GM18858 (cell line): ENCODE results near the gene PIGL.
"Not testable (repeated sequence)": the region's sequence is repeated elsewhere in the genome, so short reads cannot be mapped to it uniquely, and the experiment has no call there.

ENCODE experiments used
- ATAC-seq: cut with Tn5 transposase; IDR thresholded peaks from one replicate; pipeline ENCODE4 v1.9.1; 2021; ENCODE audit not compliant: unreplicated experiment

Gene PIGL

DNA sequence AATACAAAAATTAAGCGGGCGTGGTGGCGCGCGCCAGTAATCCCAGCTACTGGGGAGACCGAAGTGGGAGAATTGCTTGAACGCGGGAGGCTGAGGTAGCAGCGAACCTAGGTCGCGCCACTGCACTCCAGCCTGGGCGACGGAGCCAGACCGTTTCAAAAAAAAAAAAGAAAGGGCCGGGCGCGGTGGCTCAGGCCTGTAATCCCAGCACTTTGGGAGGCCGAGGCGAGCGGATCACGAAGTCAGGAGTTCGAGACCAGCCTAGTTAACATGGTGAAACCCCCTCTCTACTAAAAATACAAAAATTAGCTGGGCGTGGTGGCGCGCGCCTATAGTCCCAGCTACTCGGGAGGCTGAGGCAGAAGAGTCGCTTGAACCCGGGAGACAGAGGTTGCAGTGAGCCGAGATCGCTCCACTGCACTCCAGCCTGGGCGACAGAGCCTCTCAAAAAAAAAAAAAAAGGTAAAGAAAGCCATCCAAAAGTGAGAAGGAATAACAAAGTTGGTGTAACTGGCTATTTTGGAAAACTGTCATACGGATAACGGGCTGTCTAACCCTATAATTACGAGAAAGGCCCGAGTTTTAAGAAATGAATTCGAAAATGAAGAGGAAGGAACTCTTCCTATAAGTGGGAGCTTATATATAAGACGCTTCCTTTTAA lies 539 bp upstream of the PIGL start:
- not testable (repeated sequence) for ATAC-seq

DNA sequence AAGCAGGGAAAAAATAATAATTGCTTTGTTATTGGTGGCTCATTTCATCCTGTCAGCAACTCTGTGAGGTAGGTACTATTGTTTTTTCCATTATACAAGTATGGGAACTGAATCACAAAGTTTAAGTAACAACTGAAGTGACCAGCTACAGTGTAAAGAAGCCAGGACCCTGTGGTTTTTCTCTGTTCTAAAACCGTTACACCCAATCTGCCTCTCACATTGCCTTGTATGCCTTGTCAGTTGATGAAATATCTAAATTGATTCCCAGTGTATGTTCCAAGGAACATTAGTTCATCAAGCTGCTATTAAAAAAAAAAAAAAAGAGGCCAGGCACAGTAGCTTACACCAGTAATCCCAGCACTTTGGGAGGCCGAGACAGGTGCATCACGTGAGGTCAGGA lies 5.4 kb downstream of the PIGL start:
- no peak for ATAC-seq

GRCh38 chr17:16229912-16230561 lies 13.0 kb downstream of the PIGL start:
- ATAC-seq: not testable (repeated sequence)

DNA sequence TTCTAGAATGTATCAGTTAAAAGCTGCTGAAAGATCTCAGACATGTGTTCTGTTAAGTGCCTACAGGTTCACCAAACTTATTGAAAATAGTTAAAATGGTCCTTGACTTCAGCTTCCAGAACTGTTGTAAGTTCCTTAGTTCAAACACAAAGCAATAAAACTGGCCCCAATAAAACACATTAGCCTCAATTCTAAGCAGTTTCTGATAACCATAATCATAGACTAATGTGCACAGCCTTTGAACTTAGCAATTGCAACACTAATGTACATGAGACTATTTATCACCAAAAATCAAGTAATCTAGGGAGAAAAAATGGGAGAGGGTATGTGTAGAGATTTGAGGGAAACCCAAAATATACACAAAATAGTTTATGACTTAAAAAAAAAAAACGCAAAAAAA lies 15.4 kb downstream of the PIGL start:
- no peak for ATAC-seq

DNA sequence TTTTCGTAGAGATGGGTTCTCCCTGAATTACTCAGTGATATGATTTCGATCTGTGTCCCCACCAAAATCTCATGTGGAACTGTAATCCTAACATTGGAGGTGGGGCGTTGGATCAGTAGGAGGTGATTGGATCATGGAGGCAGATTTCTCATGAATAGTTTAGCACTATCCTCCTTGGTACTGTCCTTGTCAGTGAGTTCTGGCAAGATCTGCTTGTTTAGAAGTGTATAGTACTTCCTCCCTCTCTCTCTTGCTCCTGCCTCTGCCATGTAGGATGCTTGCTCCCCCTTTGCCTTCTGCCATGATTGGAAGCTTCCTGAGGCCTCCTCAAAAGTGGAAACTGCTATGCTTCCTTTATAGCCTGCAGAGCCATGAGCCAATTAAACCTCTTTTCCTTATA lies 22.9 kb downstream of the PIGL start:
- no peak for ATAC-seq

- ATAC-seq: no peak
Observed at GRCh38 chr17:16241906-16242399, 24.9 kb downstream of the PIGL start.

- ATAC-seq: no peak
Observed at GRCh38 chr17:16243385-16243784, 26.4 kb downstream of the PIGL start.

DNA sequence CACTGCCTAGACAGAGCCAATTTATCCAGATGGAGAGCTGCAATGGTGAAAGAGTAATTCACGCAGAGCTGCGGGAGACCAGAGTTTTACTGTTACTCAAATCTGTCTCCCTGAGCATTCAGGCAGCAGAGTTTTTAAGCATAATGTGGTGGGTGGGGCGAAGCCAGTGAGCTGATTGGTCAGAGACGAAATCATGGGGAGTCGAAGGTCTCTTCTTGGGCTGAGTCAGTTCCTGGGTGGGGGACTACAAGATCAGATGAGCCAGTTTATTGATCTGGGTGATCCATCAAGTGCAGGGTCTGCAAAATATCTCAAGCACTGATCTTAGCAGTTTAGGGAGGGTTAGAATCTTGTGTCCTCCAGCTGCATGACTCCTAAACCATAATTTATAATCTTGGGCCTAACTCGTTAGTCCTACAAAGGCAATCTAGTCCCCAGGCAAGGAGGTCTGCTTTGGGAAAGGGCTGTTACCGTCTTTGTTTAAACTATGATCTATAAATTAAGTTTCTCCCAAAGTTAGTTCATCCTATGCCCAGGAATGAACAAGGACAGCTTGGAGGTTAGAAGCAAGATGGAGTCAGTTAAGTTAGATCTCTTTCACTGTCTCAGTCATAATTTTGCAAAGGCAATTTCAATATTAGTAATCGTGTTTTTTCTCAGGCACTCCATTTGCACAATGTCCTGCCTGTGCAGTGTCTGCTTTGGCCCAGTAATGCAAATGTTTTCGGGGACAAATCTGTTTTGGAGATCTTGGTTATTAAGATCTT lies 27.0 kb downstream of the PIGL start:
- ATAC-seq: no peak

DNA sequence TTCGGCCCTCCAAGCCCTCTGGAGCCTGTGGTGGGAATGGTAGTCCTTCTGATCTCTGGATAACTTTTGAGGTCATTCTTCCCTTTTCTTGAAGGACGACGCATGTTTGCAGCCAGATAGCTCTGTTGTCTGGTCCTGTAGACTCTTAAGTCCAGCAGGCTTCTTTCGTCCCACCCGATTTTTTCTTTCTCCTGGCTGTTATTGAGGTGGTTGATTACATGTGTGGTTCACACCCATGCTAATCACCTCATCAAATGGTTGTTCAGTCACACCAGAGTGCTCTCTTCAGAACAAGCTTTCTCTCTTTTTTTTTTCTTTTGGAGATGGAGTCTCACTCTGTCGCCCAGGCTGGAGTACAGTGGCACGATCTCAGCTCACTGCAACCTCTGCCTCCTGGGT lies 30.6 kb downstream of the PIGL start:
- no peak for ATAC-seq

GRCh38 chr17:16250635-16251034 lies 33.6 kb downstream of the PIGL start:
- no peak for ATAC-seq

- no peak for ATAC-seq
Observed at GRCh38 chr17:16251043-16251442, 34.0 kb downstream of the PIGL start.

DNA sequence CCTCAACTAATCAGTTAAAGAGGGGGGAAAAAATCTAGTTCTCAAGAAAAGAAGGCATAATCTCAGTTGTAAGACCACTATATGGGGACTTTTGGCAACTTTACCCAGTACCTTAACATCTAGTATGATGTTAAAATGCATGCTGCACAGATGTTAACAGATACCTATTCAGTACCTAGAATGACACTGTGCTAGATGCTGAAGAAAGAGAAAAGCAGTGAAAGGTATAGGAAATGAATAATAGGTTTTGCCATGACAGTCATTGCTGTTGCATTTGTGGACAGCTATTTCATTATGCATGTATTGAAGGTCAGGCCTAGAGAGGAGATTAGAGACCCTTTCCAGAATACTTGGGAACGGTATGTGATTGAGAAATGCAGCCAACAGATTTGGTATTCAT lies 34.5 kb downstream of the PIGL start:
- no peak for ATAC-seq

DNA sequence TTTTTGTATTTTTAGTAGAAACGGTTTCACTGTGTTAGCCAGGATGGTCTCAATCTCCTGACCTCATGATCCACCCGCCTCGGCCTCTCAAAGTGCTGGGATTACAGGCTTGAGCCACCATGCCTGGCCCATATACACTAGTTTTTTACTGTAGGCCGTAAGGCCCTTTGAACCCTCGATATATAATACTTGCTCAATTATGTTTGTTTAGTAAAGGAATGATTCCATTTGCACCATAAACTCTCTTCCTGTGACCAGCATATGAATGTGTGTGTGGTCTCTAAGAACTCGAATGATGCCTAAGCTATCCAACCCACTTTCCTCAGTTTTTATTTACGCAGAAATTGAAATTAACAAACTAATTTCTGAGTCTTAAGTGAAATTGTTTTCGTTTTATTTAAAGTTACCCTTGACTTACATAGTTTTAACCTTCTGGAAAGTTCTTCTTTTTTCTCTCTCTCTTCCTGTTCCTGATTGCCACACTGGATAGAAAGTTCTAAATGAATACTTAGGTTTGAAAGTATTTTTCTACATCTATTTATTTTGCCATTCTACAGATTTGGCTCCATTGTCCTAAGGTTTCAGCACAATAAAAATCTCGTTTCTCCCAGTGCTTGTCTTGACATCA lies 37.9 kb downstream of the PIGL start:
- no peak for ATAC-seq

DNA sequence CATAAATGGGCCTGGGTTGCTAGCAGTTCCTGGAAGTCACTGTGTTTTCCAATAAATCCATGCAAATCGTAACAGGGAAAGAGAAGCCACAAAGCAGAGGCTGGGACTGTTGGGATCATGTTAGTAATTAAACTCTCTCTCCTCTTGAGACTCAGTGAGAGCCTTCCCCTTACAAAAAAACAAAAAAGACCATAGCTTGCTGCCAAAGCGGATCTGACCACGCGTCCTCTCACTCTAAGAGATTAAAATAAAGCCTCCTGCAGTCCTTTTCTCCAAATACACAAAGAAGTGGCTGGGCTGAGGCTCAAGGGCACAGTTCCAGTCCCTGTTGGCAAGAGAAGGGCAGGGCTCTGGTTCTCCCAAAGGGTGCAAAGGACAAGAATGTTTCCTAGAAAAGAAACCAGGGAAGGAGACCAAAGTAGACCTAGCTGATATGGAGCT lies 38.5 kb downstream of the PIGL start:
- no peak for ATAC-seq

DNA sequence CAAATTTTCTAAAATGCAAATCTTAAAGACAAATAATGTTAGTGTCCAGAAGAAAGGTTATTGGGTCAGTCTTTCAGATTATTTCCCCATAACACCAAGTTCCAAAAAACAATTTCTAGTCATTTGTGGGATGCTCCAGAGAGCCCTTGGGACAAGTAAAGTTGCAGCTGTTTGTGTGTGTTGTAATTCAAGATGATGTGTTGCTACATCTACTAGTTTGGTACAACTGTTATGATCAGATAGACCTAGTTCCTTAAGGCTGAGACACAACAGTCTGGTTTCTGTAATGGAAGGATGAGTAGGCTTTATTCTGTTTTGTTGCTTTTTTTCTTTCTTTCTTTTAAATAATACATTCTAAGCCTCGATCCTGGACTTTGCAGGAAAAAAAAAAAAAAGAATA lies 41.9 kb downstream of the PIGL start:
- ATAC-seq: no peak

DNA sequence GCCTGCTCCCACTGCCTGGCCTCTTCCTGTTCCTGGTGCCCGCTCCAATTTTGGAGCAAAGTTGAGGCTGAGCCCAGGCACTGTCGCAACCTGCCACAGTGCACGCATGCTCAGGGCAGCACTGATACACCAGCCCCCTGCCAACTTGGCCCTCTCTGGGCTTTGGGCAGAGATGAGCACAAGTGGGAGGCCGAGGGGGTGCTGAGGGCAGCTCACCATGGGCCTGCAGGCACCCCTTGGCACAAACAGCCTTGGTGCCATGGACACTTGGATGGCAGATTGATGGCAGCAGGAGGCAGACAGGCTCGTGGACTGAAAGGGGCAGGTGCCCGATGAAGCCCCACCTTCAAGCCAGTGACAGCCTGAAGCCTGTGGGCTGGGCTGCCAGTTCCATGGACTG lies 42.9 kb downstream of the PIGL start:
- no peak for ATAC-seq

- no peak for ATAC-seq
Observed at GRCh38 chr17:16261049-16261448, 44.0 kb downstream of the PIGL start.

DNA sequence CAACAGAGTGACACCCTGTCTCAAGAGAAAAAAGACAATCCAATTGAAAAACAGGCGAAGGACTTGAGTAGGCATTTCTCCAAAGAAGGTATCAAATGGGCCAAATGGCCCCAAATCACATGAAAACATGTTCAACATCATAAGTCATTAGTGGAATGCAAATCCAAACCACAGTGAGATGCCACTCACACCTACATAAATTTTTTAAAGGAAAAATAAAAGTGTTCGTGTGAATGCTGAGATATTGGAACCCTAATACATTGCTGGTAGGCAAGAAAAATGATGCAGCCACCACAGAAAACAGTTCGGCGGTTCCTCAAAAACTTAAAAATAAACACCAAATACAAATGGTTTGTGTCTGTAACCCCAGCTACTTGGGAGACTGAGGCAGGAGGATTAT lies 45.2 kb downstream of the PIGL start:
- no peak for ATAC-seq

- no peak for ATAC-seq
Observed at GRCh38 chr17:16267174-16267573, 50.2 kb downstream of the PIGL start.

DNA sequence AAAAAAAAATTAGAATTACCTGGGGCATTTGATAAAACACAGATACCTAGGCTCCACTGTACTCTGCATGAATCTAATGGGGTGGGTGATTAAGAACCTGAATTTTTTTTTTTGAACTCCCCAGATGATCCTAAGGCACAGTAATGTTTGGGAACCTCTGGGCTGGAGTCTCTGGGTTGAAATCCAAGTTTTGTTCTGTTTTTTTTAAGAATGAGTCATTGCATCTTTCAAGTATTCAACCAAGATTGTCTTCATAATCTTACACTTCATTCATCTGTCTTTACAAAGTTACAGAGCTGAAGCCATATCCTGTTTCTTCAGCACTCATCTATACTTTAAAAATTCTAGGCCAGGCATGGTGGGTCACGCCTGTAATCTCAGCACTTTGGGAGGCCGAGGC lies 52.6 kb downstream of the PIGL start:
- no peak for ATAC-seq

DNA sequence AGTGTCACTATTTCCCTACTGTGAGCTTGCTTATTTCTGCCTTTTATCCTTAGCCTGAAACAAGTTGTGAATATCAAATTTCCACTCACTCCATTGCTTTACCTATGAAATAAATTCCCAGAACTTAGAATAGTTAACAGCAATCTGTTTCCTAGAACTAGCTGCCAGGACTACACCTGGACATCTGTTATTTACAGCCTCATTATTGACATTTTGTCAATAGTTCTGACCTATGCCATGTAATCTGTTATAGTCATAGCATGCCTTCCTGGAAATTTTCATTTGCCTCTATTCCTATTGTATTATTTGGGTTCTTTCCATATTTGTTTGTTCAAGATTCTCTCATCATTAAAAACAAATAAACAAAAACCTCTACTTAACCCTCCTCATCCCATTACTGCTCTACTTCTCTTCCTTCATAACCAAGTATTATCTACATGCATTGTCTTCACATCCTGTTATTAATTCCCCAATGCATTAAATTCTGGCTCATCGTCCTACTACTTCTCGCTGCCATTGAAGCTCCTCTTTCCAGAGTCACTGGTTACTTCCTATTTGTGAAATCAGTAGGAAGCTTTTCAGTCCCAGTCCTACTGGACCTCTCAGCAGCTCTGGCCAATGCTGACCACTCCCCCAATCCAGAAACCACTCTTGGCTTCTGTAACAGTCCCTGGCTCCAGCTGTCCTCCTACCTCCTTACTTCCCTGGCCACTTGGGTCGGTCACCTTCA lies 55.3 kb downstream of the PIGL start:
- no peak for ATAC-seq
